ENCODE results near the gene ANKRD33B. TPM values are rescaled to one million over a fixed set of nuclear protein-coding genes. Genes with fewer than 3 reads are reported as not detected.
"Not testable (repeated sequence)": the region's sequence is repeated elsewhere in the genome, so short reads cannot be mapped to it uniquely, and the experiment has no call there.

Gene ANKRD33B
- total RNA-seq, 1 donor from 2014 or later, result 0.84 TPM

DNA sequence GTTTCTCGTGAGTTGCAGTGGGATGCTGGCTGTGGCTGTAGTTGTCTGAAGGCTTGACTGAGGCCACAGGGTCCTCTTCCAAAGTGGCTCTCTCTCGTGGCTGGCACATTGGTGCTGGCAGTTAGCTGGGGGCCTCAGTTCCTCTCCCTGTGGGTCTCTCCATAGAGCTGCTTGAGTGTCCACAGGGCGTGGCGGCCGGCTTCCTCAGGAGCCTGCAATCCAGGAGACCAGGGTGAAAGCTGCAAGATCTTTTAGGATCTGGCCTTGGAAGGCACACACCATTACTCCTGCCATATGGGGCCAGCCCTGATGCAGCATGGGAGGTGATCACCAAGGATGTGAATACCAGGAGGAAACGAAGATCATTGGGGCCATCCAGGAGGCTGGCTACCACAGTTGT is 41.1 kb downstream of the ANKRD33B start:
- Mint-ChIP-seq H3K36me3 (ENCODE audit: low read depth) (no peaks in the 10 kb centered on the region), H3K9me3 (no peaks in the 10 kb centered on the region), H3K27me3 (ENCODE audit: low read depth) (peaks cover 39% of the 10 kb centered on the region), H3K4me3 (no peak overlapping the region), H3K27ac (ENCODE audit: unreplicated experiment) (no peak overlapping the region), H3K4me1 (peaks cover 16% of the 10 kb centered on the region)
- TF ChIP-seq, protein P1, sequence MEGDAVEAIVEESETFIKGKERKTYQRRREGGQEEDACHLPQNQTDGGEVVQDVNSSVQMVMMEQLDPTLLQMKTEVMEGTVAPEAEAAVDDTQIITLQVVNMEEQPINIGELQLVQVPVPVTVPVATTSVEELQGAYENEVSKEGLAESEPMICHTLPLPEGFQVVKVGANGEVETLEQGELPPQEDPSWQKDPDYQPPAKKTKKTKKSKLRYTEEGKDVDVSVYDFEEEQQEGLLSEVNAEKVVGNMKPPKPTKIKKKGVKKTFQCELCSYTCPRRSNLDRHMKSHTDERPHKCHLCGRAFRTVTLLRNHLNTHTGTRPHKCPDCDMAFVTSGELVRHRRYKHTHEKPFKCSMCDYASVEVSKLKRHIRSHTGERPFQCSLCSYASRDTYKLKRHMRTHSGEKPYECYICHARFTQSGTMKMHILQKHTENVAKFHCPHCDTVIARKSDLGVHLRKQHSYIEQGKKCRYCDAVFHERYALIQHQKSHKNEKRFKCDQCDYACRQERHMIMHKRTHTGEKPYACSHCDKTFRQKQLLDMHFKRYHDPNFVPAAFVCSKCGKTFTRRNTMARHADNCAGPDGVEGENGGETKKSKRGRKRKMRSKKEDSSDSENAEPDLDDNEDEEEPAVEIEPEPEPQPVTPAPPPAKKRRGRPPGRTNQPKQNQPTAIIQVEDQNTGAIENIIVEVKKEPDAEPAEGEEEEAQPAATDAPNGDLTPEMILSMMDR (conservative IDR thresholded peaks at IDR 0.05), result no peak
- no peak for DNase-seq (ENCODE audit: low read depth, low spot score)

GRCh38 chr5:10606632-10607022 is 42.8 kb downstream of the ANKRD33B start:
- not testable (repeated sequence) for H3K36me3 Mint-ChIP-seq (ENCODE audit: low read depth); DNase-seq (ENCODE audit: low read depth, low spot score); H3K9me3 Mint-ChIP-seq; H3K27ac Mint-ChIP-seq (ENCODE audit: unreplicated experiment); H3K4me3 Mint-ChIP-seq
- peaks cover 26% of the 10 kb centered on the region for H3K27me3 Mint-ChIP-seq (ENCODE audit: low read depth)
- H3K4me1 Mint-ChIP-seq, result peaks cover 16% of the 10 kb centered on the region

DNA sequence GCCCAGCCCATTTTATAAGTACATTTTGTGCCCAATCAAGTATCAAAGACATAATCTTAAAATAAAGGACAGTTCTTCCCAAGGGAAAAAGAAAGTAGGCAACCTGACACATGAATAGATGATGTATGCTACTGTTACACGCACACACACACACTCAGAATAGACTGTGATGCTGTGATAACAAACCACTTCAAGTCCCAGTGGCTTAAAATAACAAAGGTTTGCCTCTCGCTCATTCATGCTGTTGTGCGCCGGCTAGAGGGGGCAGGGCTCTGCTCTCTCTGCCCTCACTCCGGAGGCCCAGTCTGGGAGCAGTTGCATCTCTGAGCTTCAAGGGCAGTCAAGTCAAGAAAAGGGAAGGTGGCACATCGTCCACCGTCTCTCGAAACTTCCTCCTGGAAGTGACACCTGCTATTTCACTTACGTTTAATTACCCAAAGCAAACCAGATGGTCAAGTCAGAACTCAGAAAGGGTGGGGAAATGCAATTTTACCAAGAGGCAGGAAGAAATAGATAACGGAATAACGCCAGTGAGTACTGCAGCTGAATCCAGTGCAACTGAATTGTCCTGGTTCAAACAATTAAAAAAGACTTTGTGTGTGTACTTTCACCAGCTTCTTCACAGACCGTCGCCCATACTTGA is 43.3 kb downstream of the ANKRD33B start:
- H3K9me3 Mint-ChIP-seq, result no peaks in the 10 kb centered on the region
- peaks cover 16% of the 10 kb centered on the region for H3K4me1 Mint-ChIP-seq
- H3K27me3 Mint-ChIP-seq (ENCODE audit: low read depth), result peaks cover 21% of the 10 kb centered on the region
- no peaks in the 10 kb centered on the region for H3K36me3 Mint-ChIP-seq (ENCODE audit: low read depth)
- TF ChIP-seq, protein P1 (conservative IDR thresholded peaks at IDR 0.05), result no peak
- no peak overlapping the region for H3K4me3 Mint-ChIP-seq
- H3K27ac Mint-ChIP-seq (ENCODE audit: unreplicated experiment), result no peak overlapping the region
- peak; percentile 19 for DNase-seq (ENCODE audit: low read depth, low spot score)

GRCh38 chr5:10607666-10608073 is 43.8 kb downstream of the ANKRD33B start:
- Mint-ChIP-seq H3K4me1 (peaks cover 16% of the 10 kb centered on the region), H3K4me3 (no peak overlapping the region), H3K27ac (ENCODE audit: unreplicated experiment) (no peak overlapping the region), H3K9me3 (no peaks in the 10 kb centered on the region), H3K27me3 (ENCODE audit: low read depth) (peaks cover 17% of the 10 kb centered on the region), H3K36me3 (ENCODE audit: low read depth) (no peaks in the 10 kb centered on the region)
- TF ChIP-seq, protein P1 (conservative IDR thresholded peaks at IDR 0.05), result no peak
- no peak for DNase-seq (ENCODE audit: low read depth, low spot score)

DNA sequence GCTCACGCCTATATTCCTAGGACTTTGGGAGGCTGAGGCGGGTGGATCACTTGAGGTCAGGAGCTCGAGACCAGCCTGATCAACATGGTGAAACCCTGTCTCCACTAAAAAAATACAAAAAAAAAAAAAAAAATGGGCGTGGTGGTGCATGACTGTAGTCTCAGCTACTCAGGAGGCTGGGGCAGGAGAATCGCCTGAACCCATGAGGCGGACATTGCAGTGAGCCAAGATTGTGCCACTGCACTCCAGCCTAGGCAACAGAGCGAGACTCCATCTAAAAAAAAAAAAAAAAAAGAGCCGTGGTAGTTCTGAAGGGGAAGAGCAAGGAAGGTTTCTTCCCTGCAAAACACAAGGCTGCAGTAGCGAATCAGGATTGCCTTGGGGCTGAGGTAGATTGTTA is 44.2 kb downstream of the ANKRD33B start:
- H3K36me3 Mint-ChIP-seq (ENCODE audit: low read depth); H3K9me3 Mint-ChIP-seq; H3K4me3 Mint-ChIP-seq; H3K27ac Mint-ChIP-seq (ENCODE audit: unreplicated experiment); DNase-seq (ENCODE audit: low read depth, low spot score): not testable (repeated sequence)
- Mint-ChIP-seq H3K27me3 (ENCODE audit: low read depth) (peaks cover 17% of the 10 kb centered on the region), H3K4me1 (peaks cover 16% of the 10 kb centered on the region)

GRCh38 chr5:10610058-10610457 is 46.2 kb downstream of the ANKRD33B start:
- peaks cover 16% of the 10 kb centered on the region for H3K4me1 Mint-ChIP-seq
- TF ChIP-seq, protein P1 (conservative IDR thresholded peaks at IDR 0.05), result no peak
- H3K27ac Mint-ChIP-seq (ENCODE audit: unreplicated experiment), result no peak overlapping the region
- DNase-seq (ENCODE audit: low read depth, low spot score), result no peak
- peaks cover 17% of the 10 kb centered on the region for H3K27me3 Mint-ChIP-seq (ENCODE audit: low read depth)
- H3K4me3 Mint-ChIP-seq, result no peak overlapping the region
- no peaks in the 10 kb centered on the region for H3K36me3 Mint-ChIP-seq (ENCODE audit: low read depth)
- H3K9me3 Mint-ChIP-seq, result no peaks in the 10 kb centered on the region

Measured in neural crest cell (in vitro differentiated cells).